HCT116 (cell line): ENCODE data around the gene TIMM13. TPM values are rescaled to one million over a fixed set of nuclear protein-coding genes. Genes with fewer than 3 reads are reported as not detected.

Source experiments
- ATAC-seq: fragments of 200-7000 bp; cut with Tn5 transposase; 2 replicates; pipeline ENCODE4 v1.9.1; 2020; ENCODE audit warnings: mild to moderate bottlenecking, moderate library complexity
- BruUV-seq: library from RNA; stranded (reverse); fragments of 400-500 nt; replicated peaks from 2 replicates; lab custom pipeline; 2021; lab: Mats Ljungman, UMichigan
- CTCF ChIA-PET: fragments of 300-600 bp; sonication (Branson Sonifier 250); formaldehyde crosslinking; loops from one replicate; lab custom pipeline; 2021; ENCODE audit warnings: antibody characterized with exemption; lab: Charles Lee
- POLR2A ChIA-PET: fragments of 300-600, 350-600 bp; sonication (Branson Sonifier 250); formaldehyde crosslinking; loops from one replicate; lab custom pipeline; 2021; ENCODE audit warnings: antibody characterized with exemption; lab: Charles Lee
- RAD21 ChIA-PET, 2 experiments: fragments of 300-600 bp; sonication (Branson Sonifier 250); formaldehyde crosslinking; loops; one replicate each; lab custom pipeline; 2023; ENCODE audit warnings: low total read pairs in 2 of 2; ENCODE audit not compliant: uncharacterized antibody in 2 of 2, unreplicated experiment in 2 of 2, low non-redundant PET in 1 of 2; lab: Charles Lee
- DNase-seq: peaks from one replicate; pipeline ENCODE4 v3.0.0-alpha.2; 2010; ENCODE audit warnings: low read depth, low spot score
- H2AFZ ChIP-seq: fragments of 200-600 bp; shearing (Covaris generic), sonication (generic); 2 replicates; pipeline ENCODE4 v1.6.1; 2017; ENCODE audit warnings: low read depth, mixed run types, mixed read lengths, antibody characterized with exemption, low read length; ENCODE audit not compliant: poor library complexity, severe bottlenecking
- H3K27ac ChIP-seq: 2 replicates; pipeline ENCODE4 v1.5.1; 2012; ENCODE audit warnings: low read depth, low read length
- H3K27me3 ChIP-seq: fragments of 200-600 bp; sonication (generic); 2 replicates; pipeline ENCODE4 v1.6.1; 2016; ENCODE audit warnings: mixed run types, low read length, mixed read lengths; ENCODE audit not compliant: insufficient read depth
- H3K36me3 ChIP-seq, 2 experiments: fragments of 200-500 bp in 1 of 2; fragments of 200-600 bp in 1 of 2; sonication (Bioruptor generic) in 1 of 2; sonication (generic) in 1 of 2; 2 replicates each; pipeline versions ENCODE4 v1.5.1 to v1.6.1; 2014 to 2016; ENCODE audit warnings: low read length in 2 of 2, inconsistent platforms in 1 of 2, mixed read lengths in 1 of 2, mixed run types in 1 of 2; ENCODE audit not compliant: insufficient read depth in 2 of 2, control insufficient read depth in 1 of 2
- H3K4me1 ChIP-seq, 2 experiments: fragments of 200-600 bp in 1 of 2; sonication (generic) in 1 of 2; 2 replicates each; pipeline versions ENCODE4 v1.5.1 to v1.6.1; 2012 to 2017; ENCODE audit warnings: low read length in 2 of 2, inconsistent platforms in 1 of 2, mild to moderate bottlenecking in 1 of 2, mixed read lengths in 1 of 2, mixed run types in 1 of 2, moderate library complexity in 1 of 2; ENCODE audit not compliant: insufficient read depth in 2 of 2, control insufficient read depth in 1 of 2
- H3K4me2 ChIP-seq: fragments of 200-600 bp; sonication (generic); 2 replicates; pipeline ENCODE4 v1.6.1; 2017; ENCODE audit warnings: mixed run types, low read length, mixed read lengths
- H3K4me3 ChIP-seq, 2 experiments: fragments of 200-600 bp in 1 of 2; sonication (generic) in 1 of 2; replicated peaks in 1 of 2; 2 replicates each; pipeline ENCODE4 v1.5.1; 2011 to 2016; ENCODE audit warnings: low read length in 2 of 2, control low read depth in 1 of 2, low read depth in 1 of 2, mild to moderate bottlenecking in 1 of 2, mixed read lengths in 1 of 2, mixed run types in 1 of 2
- H3K79me2 ChIP-seq: fragments of 200-600 bp; sonication (generic); 2 replicates; pipeline ENCODE4 v1.6.1; 2017; ENCODE audit warnings: mild to moderate bottlenecking, mixed run types, low read length, moderate library complexity, mixed read lengths; ENCODE audit not compliant: insufficient read depth
- H3K9ac ChIP-seq: fragments of 200-600 bp; sonication (generic); 2 replicates; pipeline ENCODE4 v1.6.1; 2016; ENCODE audit warnings: low read length, mixed read lengths
- H3K9me2 ChIP-seq: fragments of 200-600 bp; sonication (generic), shearing (Covaris generic); 2 replicates; pipeline ENCODE4 v1.6.1; 2017; ENCODE audit warnings: mixed run types, mild to moderate bottlenecking, moderate library complexity; ENCODE audit not compliant: insufficient read depth
- H3K9me3 ChIP-seq, 2 experiments: fragments of 200-500 bp in 1 of 2; fragments of 200-600 bp in 1 of 2; sonication (Bioruptor generic) in 1 of 2; sonication (generic) in 1 of 2; 2 replicates each; pipeline ENCODE4 v1.6.1; 2014 to 2017; ENCODE audit warnings: low read length in 2 of 2, mixed read lengths in 2 of 2, inconsistent platforms in 1 of 2, low read depth in 1 of 2, mild to moderate bottlenecking in 1 of 2, mixed run types in 1 of 2, moderate library complexity in 1 of 2; ENCODE audit not compliant: control insufficient read depth in 1 of 2, insufficient read depth in 1 of 2
- H4K20me1 ChIP-seq: fragments of 200-600 bp; sonication (generic), shearing (Covaris generic); 2 replicates; pipeline ENCODE4 v1.6.1; 2017; ENCODE audit warnings: mixed run types, mild to moderate bottlenecking, moderate library complexity; ENCODE audit not compliant: insufficient read depth
- EGR1 ChIP-seq: IDR thresholded peaks from 2 replicates; pipeline ENCODE4 v1.6.1; 2012; ENCODE audit warnings: low read depth
- SP1 ChIP-seq: IDR thresholded peaks from 2 replicates; pipeline ENCODE4 v1.6.1; 2012; ENCODE audit warnings: low read depth
- TCF7L2 ChIP-seq: IDR thresholded peaks from 2 replicates; pipeline ENCODE4 v1.7.0; 2011; ENCODE audit warnings: borderline replicate concordance, inconsistent platforms; ENCODE audit not compliant: insufficient read depth, insufficient read length; ENCODE audit errors: extremely low read depth
- ZFX ChIP-seq: fragments of 450-650 bp; IDR thresholded peaks from 2 replicates; pipeline ENCODE4 v1.6.1; 2017
- intact Hi-C: fragments of 100-400 bp; cut with micrococcal nuclease; formaldehyde crosslinking; loops from 2 replicates; pipeline ENCODE4 v1.10.0; 2022
- total RNA-seq: library from RNA; stranded (reverse); gene quantifications from one replicate; pipeline ENCODE4 v1.2.1, GENCODE V29; 2021; ENCODE audit not compliant: unreplicated experiment
- TF ChIP-seq, protein P1 (sequence below): IDR thresholded peaks from 2 replicates; pipeline ENCODE4 v1.6.1; 2012

Gene TIMM13
- total RNA-seq, 1 experiment from 2014 or later = 151 TPM

DNA sequence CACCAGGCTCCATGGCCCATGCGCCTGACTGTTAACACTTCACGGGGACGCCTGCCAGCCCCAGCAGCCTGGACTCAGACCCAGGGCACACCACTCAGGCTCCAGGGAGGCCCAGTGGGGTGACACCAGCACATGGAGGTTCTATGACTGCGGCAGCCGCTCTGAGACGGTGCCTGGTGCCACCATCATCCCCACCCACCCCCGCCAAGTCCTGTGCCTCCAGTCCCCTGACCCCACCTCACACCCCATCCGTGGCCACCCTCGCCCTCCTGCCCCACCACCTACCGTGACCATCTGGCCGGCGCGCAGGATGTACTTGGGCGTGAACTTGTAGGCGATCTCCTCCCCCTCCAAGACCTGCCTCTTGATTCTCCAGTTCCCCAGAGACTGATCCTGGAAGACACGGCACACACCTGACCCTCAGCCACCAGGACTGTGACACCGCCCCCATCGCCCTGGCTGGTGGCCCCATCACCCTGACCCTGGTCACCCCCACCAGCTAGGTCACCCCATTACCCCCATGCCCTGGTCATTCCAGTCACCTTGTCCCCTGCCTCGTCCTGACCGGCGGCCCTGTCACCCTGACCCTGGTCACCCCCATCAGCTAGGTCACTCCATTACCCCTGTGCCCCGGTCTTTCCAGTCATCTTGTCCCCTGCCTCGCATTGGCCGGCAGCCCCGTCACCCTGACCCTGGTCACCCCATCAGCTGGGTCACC lies 4.9 kb upstream of the TIMM13 start:
- ChIA-PET POLR2A (no interaction called here), RAD21 (no interaction called here), CTCF (no interaction called here)
- Histone ChIP-seq H3K27me3 (no peaks in the 10 kb centered on the region), H3K9me2 (no peaks in the 10 kb centered on the region), H3K9me3 (no peaks in the 10 kb centered on the region), H3K36me3 (peaks cover 24 to 40% of the 10 kb centered on the region in 2 experiments; a peak in 3 of 4 replicates), H3K27ac (no peak overlapping the region), H3K4me3 (no peak overlapping the region), H3K9ac (no peak overlapping the region), H4K20me1 (no peaks in the 10 kb centered on the region; the same call in 1 of the 2 replicates), H3K4me2 (no peak overlapping the region), H2AFZ (no peak overlapping the region), H3K4me1 (peaks cover 0 to 9% of the 10 kb centered on the region in 2 experiments; a peak in 2 of 4 replicates), H3K79me2 (peaks cover 16% of the 10 kb centered on the region)
- no TSS peak for BruUV-seq
- intact Hi-C loops = no loop called here
- no peak for ATAC-seq
- no peak for DNase-seq
- TF ChIP-seq EGR1 (no peak), TCF7L2 (no peak)
- TF ChIP-seq, protein P1, sequence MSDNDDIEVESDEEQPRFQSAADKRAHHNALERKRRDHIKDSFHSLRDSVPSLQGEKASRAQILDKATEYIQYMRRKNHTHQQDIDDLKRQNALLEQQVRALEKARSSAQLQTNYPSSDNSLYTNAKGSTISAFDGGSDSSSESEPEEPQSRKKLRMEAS = no peak

DNA sequence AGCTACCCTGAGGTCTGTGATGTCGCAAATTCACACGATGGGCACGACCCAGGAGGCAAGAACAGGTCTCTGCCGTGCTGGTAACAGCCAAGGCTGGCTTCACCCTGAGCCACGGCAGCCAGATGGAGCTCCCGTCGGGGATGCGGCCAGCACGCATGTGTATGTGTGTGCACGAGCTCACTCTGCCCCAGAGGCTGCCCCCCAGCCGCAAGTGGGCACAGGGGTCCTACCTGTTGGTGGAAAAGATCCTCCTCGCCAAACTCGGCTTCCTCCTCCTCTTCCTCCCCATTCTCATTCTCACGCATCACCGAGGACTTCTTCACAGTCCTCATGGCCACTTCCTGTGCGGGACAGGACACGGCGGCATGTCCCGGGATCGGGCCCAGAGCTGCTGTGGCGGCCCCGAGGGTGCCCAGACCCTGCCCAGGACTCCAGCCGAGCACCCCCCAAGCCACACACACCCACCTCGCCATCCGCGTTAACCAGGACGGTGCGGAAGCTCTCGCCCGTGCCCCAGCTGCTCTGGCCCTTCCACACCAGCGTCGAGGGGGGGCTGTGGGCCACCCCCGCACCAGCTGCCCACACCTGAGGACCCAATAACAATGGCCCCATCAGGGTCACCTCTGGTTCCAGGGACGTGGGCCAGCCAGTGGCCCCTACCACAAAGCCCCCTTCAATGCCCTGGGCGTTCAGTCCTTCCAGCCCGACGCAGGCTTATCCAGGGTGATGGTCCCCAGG lies 4.1 kb upstream of the TIMM13 start:
- Histone ChIP-seq H3K4me2 (no peak overlapping the region), H3K79me2 (peaks cover 17% of the 10 kb centered on the region), H3K27ac (no peak overlapping the region; the same call in 1 of the 2 replicates), H2AFZ (no peak overlapping the region), H3K27me3 (no peaks in the 10 kb centered on the region), H3K36me3 (peaks cover 22 to 39% of the 10 kb centered on the region in 2 experiments; a peak in 3 of 4 replicates), H3K4me1 (peaks cover 0 to 15% of the 10 kb centered on the region in 2 experiments; a peak in 2 of 4 replicates)
- no peak for TF ChIP-seq ZFX
- no peak for TF ChIP-seq TCF7L2
- no peak for TF ChIP-seq EGR1
- no peak for TF ChIP-seq SP1
- TF ChIP-seq, all 23 proteins: peak for 0
- intact Hi-C loops = no loop called here
- no peaks in the 10 kb centered on the region for H3K9me3 ChIP-seq
- ATAC-seq (no peak), DNase-seq (no peak)
- ChIA-PET POLR2A (no interaction called here), CTCF (no interaction called here), RAD21 (no interaction called here)
- H4K20me1 ChIP-seq = no peaks in the 10 kb centered on the region; the same call in 1 of the 2 replicates
- no TSS peak for BruUV-seq
- H3K9ac ChIP-seq = no peak overlapping the region
- H3K9me2 ChIP-seq = no peaks in the 10 kb centered on the region
- no peak overlapping the region for H3K4me3 ChIP-seq
